GM13976 (cell line): ENCODE measurements around the gene SLC25A25.

Source experiments
- DNase-seq: peaks from one replicate; pipeline ENCODE4 v3.0.0; 2012; ENCODE audit warnings: low spot score
- in situ Hi-C: fragments of 300-500 bp; cut with MboI; formaldehyde crosslinking; loops from one replicate; pipeline ENCODE4 v1.12.0; 2022; ENCODE audit warnings: low sequenced_read_pairs, mixed read lengths, inconsistent platforms; ENCODE audit not compliant: unreplicated experiment
- TF ChIP-seq, protein P1 (sequence below): IDR thresholded peaks from 2 replicates; pipeline ENCODE4 v1.5.1; 2012; ENCODE audit warnings: borderline replicate concordance, mild to moderate bottlenecking; ENCODE audit not compliant: insufficient read depth; ENCODE audit errors: extremely low read depth, missing control alignments, control extremely low read depth

The SLC25A25 gene

GRCh38 chr9:128123451-128124080 is 55.5 kb downstream of the SLC25A25 start:
- TF ChIP-seq, protein P1, sequence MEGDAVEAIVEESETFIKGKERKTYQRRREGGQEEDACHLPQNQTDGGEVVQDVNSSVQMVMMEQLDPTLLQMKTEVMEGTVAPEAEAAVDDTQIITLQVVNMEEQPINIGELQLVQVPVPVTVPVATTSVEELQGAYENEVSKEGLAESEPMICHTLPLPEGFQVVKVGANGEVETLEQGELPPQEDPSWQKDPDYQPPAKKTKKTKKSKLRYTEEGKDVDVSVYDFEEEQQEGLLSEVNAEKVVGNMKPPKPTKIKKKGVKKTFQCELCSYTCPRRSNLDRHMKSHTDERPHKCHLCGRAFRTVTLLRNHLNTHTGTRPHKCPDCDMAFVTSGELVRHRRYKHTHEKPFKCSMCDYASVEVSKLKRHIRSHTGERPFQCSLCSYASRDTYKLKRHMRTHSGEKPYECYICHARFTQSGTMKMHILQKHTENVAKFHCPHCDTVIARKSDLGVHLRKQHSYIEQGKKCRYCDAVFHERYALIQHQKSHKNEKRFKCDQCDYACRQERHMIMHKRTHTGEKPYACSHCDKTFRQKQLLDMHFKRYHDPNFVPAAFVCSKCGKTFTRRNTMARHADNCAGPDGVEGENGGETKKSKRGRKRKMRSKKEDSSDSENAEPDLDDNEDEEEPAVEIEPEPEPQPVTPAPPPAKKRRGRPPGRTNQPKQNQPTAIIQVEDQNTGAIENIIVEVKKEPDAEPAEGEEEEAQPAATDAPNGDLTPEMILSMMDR = no peak
- in situ Hi-C loops = no loop called here
- no peak for DNase-seq

DNA sequence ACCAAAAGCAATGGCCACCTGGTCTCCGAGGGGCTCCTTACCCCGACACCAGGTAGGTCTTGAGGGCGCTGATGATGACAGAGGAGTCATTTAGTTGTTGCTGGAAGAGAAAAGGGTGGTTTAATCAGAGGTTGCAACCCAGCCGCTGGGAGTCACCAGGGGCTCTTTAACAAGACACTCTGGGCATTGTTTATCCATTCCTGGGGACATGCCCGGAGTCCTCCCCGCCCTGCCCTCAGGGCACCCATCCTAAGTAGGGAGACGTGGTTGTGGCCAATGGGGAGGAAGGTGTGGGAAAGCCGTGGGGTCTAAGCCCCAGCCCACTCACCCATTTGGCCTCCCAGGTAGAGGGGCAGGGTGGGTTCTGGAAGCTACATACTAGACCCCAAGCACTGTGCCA is 56.4 kb downstream of the SLC25A25 start:
- DNase-seq = no peak
- in situ Hi-C loops = no loop called here
- TF ChIP-seq, protein P1 = no peak

GRCh38 chr9:128124873-128125579 is 57.0 kb downstream of the SLC25A25 start:
- in situ Hi-C loops = no loop called here
- TF ChIP-seq, protein P1 = peak; percentile 62
- DNase-seq = no peak

GRCh38 chr9:128125580-128126354 is 57.7 kb downstream of the SLC25A25 start:
- in situ Hi-C loops = no loop called here
- TF ChIP-seq, protein P1 = no peak
- DNase-seq = no peak

DNA sequence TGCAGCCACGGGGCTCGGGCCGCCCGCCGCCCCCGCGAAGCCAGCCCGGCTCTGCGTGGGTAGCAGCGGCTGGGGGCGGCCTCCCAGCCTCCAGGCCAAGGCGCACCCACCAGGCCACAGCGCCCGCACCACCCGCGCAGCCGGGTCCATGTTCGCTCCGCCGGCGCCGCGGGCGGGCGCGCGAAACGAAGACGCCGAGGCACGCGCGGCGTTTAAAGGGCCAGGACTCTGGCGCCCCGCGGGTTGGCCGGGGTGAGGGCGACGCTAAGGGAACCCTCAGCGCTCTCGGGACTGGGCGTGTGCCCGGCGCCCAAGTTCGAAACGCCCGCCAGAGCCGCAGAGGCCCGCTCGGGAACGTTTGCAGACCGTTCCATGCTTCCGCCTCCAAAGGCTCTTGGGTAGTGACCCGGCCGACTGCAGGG is 59.5 kb downstream of the SLC25A25 start, which contains the start of gene PTGES2:
Gene PTGES2 (minus strand): TSS at position 162 of the 422 bp plus-strand sequence. CDS start 12 bp downstream, at position 150.
- DNase-seq = peak; percentile 82
- TF ChIP-seq, protein P1 = no peak
- in situ Hi-C loops = no loop called here

- in situ Hi-C loops = no loop called here
- peak; percentile 92 for DNase-seq
- TF ChIP-seq, protein P1 = no peak
These were observed 60.2 kb downstream of the SLC25A25 start for GRCh38 chr9:128127990-128128835.
